Measurements from ENCODE around the gene ZNF343. TPM values are rescaled to one million over a fixed set of nuclear protein-coding genes. Genes with fewer than 3 reads are reported as not detected.
"Not testable (repeated sequence)": the region's sequence is repeated elsewhere in the genome, so short reads cannot be mapped to it uniquely, and the experiment has no call there.

ZNF343 gene
- total RNA-seq, 1 donor = 6.9 TPM

DNA sequence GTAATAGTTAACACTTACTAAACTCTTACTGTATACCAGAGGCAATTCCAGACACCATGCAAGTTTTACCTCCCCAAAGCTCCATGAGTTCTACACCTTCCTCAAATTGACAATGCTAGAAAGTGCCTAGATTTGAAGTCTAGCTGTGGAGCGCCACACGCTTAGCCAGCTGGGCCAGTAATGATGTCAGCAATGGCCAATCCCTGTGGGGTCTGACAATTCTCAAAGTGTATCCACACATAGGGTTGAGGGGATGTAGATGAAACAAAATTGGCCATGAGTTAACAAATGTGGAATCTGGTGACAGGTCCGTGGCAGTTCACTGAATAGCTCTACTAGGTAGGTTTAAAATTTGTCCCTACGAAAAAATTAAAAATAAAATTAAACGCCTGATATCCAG, 1.3 kb downstream of the ZNF343 start:
- peak; percentile 45 for DNase-seq (ENCODE audit: insufficient read length, low spot score, missing footprints)
- H4K20me1 ChIP-seq (ENCODE audit: insufficient read depth, low read length) = peaks cover 3% of the 10 kb centered on the region
- no peaks in the 10 kb centered on the region for H3K36me3 ChIP-seq (ENCODE audit: insufficient read depth, low read length)
- H3K4me3 ChIP-seq (ENCODE audit: insufficient read depth, low read length) = peak overlapping the region; percentile 97
- no peaks in the 10 kb centered on the region for H3K27me3 ChIP-seq (ENCODE audit: insufficient read depth, low read length)
- H3K4me1 ChIP-seq (ENCODE audit: insufficient read depth, low read length) = peaks cover 15% of the 10 kb centered on the region
- peaks cover 28% of the 10 kb centered on the region for H3K79me2 ChIP-seq (ENCODE audit: insufficient read depth, low read length)
- H3K4me2 ChIP-seq (ENCODE audit: insufficient read depth, low read length) = peak overlapping the region; percentile 83
- TF ChIP-seq, protein P1, sequence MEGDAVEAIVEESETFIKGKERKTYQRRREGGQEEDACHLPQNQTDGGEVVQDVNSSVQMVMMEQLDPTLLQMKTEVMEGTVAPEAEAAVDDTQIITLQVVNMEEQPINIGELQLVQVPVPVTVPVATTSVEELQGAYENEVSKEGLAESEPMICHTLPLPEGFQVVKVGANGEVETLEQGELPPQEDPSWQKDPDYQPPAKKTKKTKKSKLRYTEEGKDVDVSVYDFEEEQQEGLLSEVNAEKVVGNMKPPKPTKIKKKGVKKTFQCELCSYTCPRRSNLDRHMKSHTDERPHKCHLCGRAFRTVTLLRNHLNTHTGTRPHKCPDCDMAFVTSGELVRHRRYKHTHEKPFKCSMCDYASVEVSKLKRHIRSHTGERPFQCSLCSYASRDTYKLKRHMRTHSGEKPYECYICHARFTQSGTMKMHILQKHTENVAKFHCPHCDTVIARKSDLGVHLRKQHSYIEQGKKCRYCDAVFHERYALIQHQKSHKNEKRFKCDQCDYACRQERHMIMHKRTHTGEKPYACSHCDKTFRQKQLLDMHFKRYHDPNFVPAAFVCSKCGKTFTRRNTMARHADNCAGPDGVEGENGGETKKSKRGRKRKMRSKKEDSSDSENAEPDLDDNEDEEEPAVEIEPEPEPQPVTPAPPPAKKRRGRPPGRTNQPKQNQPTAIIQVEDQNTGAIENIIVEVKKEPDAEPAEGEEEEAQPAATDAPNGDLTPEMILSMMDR (IDR thresholded peaks at IDR 0.05; ENCODE audit: extremely low read depth, low read depth, low read length) = no peak
- no peak overlapping the region for H3K27ac ChIP-seq (ENCODE audit: low read depth, low read length)
- no peak overlapping the region for H2AFZ ChIP-seq (ENCODE audit: low read length)
- H3K9me3 ChIP-seq (ENCODE audit: low read depth, low read length) = no peaks in the 10 kb centered on the region

DNA sequence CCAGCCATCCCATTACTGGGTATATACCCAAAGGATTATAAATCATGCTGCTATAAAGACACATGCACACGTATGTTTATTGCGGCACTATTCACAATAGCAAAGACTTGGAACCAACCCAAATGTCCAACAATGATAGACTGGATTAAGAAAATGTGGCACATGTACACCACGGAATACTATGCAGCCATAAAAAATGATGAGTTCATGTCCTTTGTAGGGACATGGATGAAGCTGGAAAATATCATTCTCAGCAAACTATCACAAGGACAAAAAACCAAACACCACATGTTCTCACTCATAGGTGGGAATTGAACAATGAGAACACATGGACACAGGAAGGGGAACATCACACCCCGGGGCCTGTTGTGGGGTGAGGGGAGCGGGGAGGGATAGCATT, 2.3 kb downstream of the ZNF343 start:
- H4K20me1 ChIP-seq (ENCODE audit: insufficient read depth, low read length); H3K36me3 ChIP-seq (ENCODE audit: insufficient read depth, low read length); H3K4me2 ChIP-seq (ENCODE audit: insufficient read depth, low read length); H3K4me3 ChIP-seq (ENCODE audit: insufficient read depth, low read length); H3K27me3 ChIP-seq (ENCODE audit: insufficient read depth, low read length); H3K27ac ChIP-seq (ENCODE audit: low read depth, low read length); H3K9me3 ChIP-seq (ENCODE audit: low read depth, low read length); DNase-seq (ENCODE audit: insufficient read length, low spot score, missing footprints); H2AFZ ChIP-seq (ENCODE audit: low read length): not testable (repeated sequence)
- H3K79me2 ChIP-seq (ENCODE audit: insufficient read depth, low read length) = peaks cover 29% of the 10 kb centered on the region
- peaks cover 15% of the 10 kb centered on the region for H3K4me1 ChIP-seq (ENCODE audit: insufficient read depth, low read length)

DNA sequence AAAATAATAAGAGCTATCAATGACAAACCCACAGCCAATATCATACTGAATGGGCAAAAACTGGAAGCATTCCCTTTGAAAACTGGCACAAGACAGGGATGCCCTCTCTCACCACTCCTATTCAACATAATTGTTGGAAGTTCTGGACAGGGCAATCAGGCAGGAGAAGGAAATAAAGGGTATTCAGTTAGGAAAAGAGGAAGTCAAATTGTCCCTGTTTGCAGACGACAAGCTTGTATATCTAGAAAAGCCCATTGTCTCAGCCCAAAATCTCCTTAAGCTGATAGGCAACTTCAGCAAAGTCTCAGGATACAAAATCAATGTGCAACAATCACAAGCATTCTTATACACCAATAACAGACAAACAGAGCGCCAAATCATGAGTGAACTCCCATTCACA, 3.9 kb downstream of the ZNF343 start:
- not testable (repeated sequence) for DNase-seq (ENCODE audit: insufficient read length, low spot score, missing footprints); H4K20me1 ChIP-seq (ENCODE audit: insufficient read depth, low read length); H3K27ac ChIP-seq (ENCODE audit: low read depth, low read length); H2AFZ ChIP-seq (ENCODE audit: low read length); H3K4me3 ChIP-seq (ENCODE audit: insufficient read depth, low read length); H3K27me3 ChIP-seq (ENCODE audit: insufficient read depth, low read length); H3K9me3 ChIP-seq (ENCODE audit: low read depth, low read length); H3K36me3 ChIP-seq (ENCODE audit: insufficient read depth, low read length); H3K4me2 ChIP-seq (ENCODE audit: insufficient read depth, low read length)
- H3K4me1 ChIP-seq (ENCODE audit: insufficient read depth, low read length) = peaks cover 14% of the 10 kb centered on the region
- peaks cover 35% of the 10 kb centered on the region for H3K79me2 ChIP-seq (ENCODE audit: insufficient read depth, low read length)

DNA sequence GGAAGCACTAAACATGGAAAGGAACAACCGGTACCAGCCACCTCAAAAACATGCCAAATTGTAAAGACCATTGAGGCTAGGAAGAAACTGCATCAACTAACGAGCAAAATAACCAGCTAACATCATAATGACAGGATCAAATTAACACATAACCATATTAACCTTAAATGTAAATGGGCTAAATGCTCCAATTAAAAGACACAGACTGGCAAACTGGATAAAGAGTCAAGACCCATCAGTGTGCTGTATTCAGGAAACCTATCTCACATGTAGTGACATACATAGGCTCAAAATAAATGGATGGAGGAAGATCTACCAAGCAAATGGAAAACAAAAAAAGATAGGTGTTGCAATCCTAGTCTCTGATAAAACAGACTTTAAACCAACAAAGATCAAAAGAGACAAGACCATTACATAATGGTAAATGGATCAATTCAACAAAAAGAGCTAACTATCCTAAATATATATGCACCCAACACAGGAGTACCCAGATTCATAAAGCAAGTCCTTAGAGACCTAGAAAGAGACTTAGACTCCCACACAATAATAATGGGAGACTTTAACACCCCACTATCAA, 5.8 kb downstream of the ZNF343 start:
- not testable (repeated sequence) for H3K9me3 ChIP-seq (ENCODE audit: low read depth, low read length); H3K4me2 ChIP-seq (ENCODE audit: insufficient read depth, low read length); H3K27me3 ChIP-seq (ENCODE audit: insufficient read depth, low read length); H3K4me3 ChIP-seq (ENCODE audit: insufficient read depth, low read length); H2AFZ ChIP-seq (ENCODE audit: low read length); H4K20me1 ChIP-seq (ENCODE audit: insufficient read depth, low read length); DNase-seq (ENCODE audit: insufficient read length, low spot score, missing footprints); H3K4me1 ChIP-seq (ENCODE audit: insufficient read depth, low read length); H3K27ac ChIP-seq (ENCODE audit: low read depth, low read length)
- Histone ChIP-seq H3K36me3 (ENCODE audit: insufficient read depth, low read length) (peaks cover 15% of the 10 kb centered on the region), H3K79me2 (ENCODE audit: insufficient read depth, low read length) (peaks cover 26% of the 10 kb centered on the region)

DNA sequence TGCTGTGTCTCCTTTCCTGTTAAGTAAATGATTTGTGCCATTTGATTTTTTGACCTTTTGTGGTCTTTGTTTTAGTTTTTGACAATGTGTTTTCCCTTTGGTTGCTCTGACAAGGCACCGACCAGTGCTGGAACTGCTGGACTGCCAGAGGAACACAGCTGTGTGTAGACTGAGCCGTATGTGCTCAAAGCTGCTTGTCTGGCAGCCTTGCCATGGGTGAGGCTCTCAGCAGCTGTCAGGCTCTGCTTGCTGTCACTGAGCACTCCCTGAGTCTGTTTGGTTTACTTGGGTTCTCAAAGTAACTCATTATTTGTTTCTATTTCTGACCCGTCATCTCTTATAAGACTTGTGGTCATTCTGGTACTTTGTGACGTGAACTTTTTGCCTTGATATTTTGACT, 23.1 kb downstream of the ZNF343 start:
- H3K79me2 ChIP-seq (ENCODE audit: insufficient read depth, low read length) = no peaks in the 10 kb centered on the region
- DNase-seq (ENCODE audit: insufficient read length, low spot score, missing footprints) = no peak

More for the DNA sequence above, 23.1 kb downstream of the ZNF343 start:
- peaks cover 66% of the 10 kb centered on the region for H3K36me3 ChIP-seq (ENCODE audit: insufficient read depth, low read length)
- peaks cover 4% of the 10 kb centered on the region for H4K20me1 ChIP-seq (ENCODE audit: insufficient read depth, low read length)
- H3K27ac ChIP-seq (ENCODE audit: low read depth, low read length) = no peak overlapping the region
- H3K27me3 ChIP-seq (ENCODE audit: insufficient read depth, low read length) = no peaks in the 10 kb centered on the region
- H3K4me3 ChIP-seq (ENCODE audit: insufficient read depth, low read length) = no peak overlapping the region
- TF ChIP-seq, protein P1 (IDR thresholded peaks at IDR 0.05; ENCODE audit: extremely low read depth, low read depth, low read length) = no peak
- H3K4me2 ChIP-seq (ENCODE audit: insufficient read depth, low read length) = no peak overlapping the region
- H3K4me1 ChIP-seq (ENCODE audit: insufficient read depth, low read length) = no peaks in the 10 kb centered on the region
- H2AFZ ChIP-seq (ENCODE audit: low read length) = no peak overlapping the region
- no peaks in the 10 kb centered on the region for H3K9me3 ChIP-seq (ENCODE audit: low read depth, low read length)

All from osteoblast (primary cell).